ENCODE results near the gene SCYL1.
A peak's percentile ranks its signal among the peaks of the same experiment; 100 is the strongest.

The SCYL1 gene

DNA sequence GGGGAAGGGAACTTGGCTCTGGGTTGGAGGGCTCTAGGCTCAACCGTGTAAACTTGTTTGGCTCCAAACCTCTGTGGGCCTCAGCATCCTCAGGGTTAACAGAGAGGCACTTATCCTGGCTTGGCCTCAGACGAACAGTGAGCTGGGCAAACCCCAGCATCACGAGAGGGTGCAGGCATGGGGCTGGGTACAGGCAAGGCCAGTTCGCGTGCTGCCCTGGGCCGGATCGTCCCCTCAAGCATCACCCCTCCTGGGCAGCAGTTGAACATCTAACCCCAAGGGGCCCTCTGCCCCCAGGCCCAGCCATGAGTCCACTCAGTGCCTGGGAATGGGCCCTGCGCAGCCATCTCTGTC is 52.9 kb downstream of the SCYL1 start:
- H3K4me3 ChIP-seq (ENCODE audit: low read depth, low read length) = peak overlapping the region; percentile 5
- TF ChIP-seq CTCF (IDR thresholded peaks at IDR 0.05; ENCODE audit: low read depth, low read length, missing control alignments) = no peak
- in situ Hi-C loops (cut with HindIII; ENCODE audit: low pct_ligation_motif_present, low sequenced_read_pairs) = no loop called here
- no peak overlapping the region for H3K27ac ChIP-seq
- H3K36me3 ChIP-seq (replicated peaks) = peaks cover 19% of the 10 kb centered on the region
- H3K27me3 ChIP-seq (replicated peaks) = no peaks in the 10 kb centered on the region
- DNase-seq = no peak

DNA sequence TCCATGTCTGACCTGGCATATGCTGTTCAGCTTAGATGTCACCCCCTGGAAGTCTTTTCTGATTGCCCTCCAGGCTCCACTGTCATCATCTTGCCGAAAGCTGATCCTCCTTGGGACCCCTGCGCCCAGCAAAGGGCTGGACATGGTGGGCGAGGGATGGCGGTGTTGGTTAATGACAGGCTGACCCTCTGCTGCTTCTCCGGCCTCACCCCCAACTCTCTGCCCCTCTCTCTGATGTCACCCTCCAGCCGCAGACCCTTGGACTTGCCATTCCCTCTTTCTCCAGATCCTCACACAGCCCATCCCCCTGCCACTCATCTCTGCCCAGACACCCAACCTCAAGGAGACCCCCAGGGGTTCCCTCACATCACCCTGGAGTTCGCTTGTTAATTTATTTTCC is 53.3 kb downstream of the SCYL1 start:
- H3K27ac ChIP-seq = no peak overlapping the region
- H3K27me3 ChIP-seq (replicated peaks) = no peaks in the 10 kb centered on the region
- DNase-seq = no peak
- TF ChIP-seq CTCF (IDR thresholded peaks at IDR 0.05; ENCODE audit: low read depth, low read length, missing control alignments) = no peak
- no peak overlapping the region for H3K4me3 ChIP-seq (ENCODE audit: low read depth, low read length)
- in situ Hi-C loops (cut with HindIII; ENCODE audit: low pct_ligation_motif_present, low sequenced_read_pairs) = no loop called here
- H3K36me3 ChIP-seq (replicated peaks) = peaks cover 19% of the 10 kb centered on the region

DNA sequence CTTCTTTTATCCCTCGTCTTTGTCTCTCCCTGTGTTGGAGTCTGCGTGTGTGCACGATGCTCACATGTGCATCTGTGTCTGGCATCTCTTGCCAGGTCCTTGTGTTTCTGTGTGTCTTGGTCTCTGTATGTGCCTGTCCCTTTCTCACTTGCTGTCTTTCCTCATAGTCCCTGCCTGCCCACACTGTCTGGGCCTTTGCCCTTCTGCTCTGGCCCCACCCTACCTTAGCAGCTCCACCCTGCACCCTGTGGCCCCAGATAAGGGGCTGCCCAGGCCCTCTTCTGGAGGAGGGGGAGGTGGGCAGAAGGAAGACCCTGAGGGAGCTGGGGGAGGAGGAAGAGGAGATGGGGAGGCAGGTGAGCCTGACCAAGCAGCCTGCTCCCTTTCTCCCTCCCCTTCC is 53.8 kb downstream of the SCYL1 start:
- DNase-seq = no peak
- in situ Hi-C loops (cut with HindIII; ENCODE audit: low pct_ligation_motif_present, low sequenced_read_pairs) = no loop called here
- no peak overlapping the region for H3K4me3 ChIP-seq (ENCODE audit: low read depth, low read length)

GRCh38 chr11:65579291-65579690 is 54.4 kb downstream of the SCYL1 start:
- H3K27me3 ChIP-seq (replicated peaks) = no peaks in the 10 kb centered on the region
- no peak for DNase-seq
- no peak overlapping the region for H3K4me3 ChIP-seq (ENCODE audit: low read depth, low read length)
- TF ChIP-seq CTCF (IDR thresholded peaks at IDR 0.05; ENCODE audit: low read depth, low read length, missing control alignments) = no peak
- in situ Hi-C loops (cut with HindIII; ENCODE audit: low pct_ligation_motif_present, low sequenced_read_pairs) = no loop called here
- H3K27ac ChIP-seq = no peak overlapping the region
- peaks cover 21% of the 10 kb centered on the region for H3K36me3 ChIP-seq (replicated peaks)

More for the DNA sequence above, 53.8 kb downstream of the SCYL1 start:
- TF ChIP-seq CTCF (IDR thresholded peaks at IDR 0.05; ENCODE audit: low read depth, low read length, missing control alignments) = no peak
- Histone ChIP-seq H3K36me3 (replicated peaks) (peaks cover 16% of the 10 kb centered on the region), H3K27me3 (replicated peaks) (no peaks in the 10 kb centered on the region), H3K27ac (no peak overlapping the region)

GRCh38 chr11:65580031-65580692 is 55.3 kb downstream of the SCYL1 start:
- H3K36me3 ChIP-seq (replicated peaks) = peaks cover 24% of the 10 kb centered on the region
- in situ Hi-C loops (cut with HindIII; ENCODE audit: low pct_ligation_motif_present, low sequenced_read_pairs) = no loop called here
- H3K4me3 ChIP-seq (ENCODE audit: low read depth, low read length) = no peak overlapping the region
- DNase-seq = no peak
- no peak overlapping the region for H3K27ac ChIP-seq
- TF ChIP-seq CTCF (IDR thresholded peaks at IDR 0.05; ENCODE audit: low read depth, low read length, missing control alignments) = no peak
- H3K27me3 ChIP-seq (replicated peaks) = no peaks in the 10 kb centered on the region

GRCh38 chr11:65580756-65581155 is 55.9 kb downstream of the SCYL1 start:
- H3K27me3 ChIP-seq (replicated peaks) = no peaks in the 10 kb centered on the region
- H3K27ac ChIP-seq = no peak overlapping the region
- in situ Hi-C loops (cut with HindIII; ENCODE audit: low pct_ligation_motif_present, low sequenced_read_pairs) = no loop called here
- H3K36me3 ChIP-seq (replicated peaks) = peaks cover 29% of the 10 kb centered on the region
- TF ChIP-seq CTCF (IDR thresholded peaks at IDR 0.05; ENCODE audit: low read depth, low read length, missing control alignments) = no peak
- no peak overlapping the region for H3K4me3 ChIP-seq (ENCODE audit: low read depth, low read length)
- no peak for DNase-seq

Data from brain microvascular endothelial cell (primary cell).